Brain pericyte (primary cell): ENCODE data around the gene RALGPS1.

ENCODE experiments used
- DNase-seq: peaks from one replicate; pipeline ENCODE4 v3.0.0-alpha.2; 2012; ENCODE audit warnings: low read depth, low spot score

The RALGPS1 gene

GRCh38 chr9:127096208-127096607 lies 181.6 kb downstream of the RALGPS1 start:
- no peak for DNase-seq

DNA sequence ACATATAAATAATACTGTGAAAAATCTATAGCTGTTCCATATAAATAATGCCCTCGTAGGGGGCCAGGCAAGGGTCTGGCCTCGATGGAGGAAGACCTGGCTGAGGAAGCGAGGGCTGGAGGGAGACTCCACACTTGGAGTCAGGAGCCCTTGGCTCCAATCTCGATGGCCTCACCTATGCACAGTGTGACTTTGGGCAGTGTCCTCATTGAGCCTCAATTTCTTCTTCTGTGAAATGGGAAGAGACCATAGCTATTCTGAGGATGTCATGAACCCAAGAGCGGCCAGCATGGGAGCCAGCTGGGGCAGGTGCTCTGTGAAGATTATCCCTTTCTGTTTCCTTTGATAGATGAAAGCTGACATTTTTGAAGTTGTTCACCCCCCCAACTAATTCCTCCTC lies 183.1 kb downstream of the RALGPS1 start:
- DNase-seq, result no peak

DNA sequence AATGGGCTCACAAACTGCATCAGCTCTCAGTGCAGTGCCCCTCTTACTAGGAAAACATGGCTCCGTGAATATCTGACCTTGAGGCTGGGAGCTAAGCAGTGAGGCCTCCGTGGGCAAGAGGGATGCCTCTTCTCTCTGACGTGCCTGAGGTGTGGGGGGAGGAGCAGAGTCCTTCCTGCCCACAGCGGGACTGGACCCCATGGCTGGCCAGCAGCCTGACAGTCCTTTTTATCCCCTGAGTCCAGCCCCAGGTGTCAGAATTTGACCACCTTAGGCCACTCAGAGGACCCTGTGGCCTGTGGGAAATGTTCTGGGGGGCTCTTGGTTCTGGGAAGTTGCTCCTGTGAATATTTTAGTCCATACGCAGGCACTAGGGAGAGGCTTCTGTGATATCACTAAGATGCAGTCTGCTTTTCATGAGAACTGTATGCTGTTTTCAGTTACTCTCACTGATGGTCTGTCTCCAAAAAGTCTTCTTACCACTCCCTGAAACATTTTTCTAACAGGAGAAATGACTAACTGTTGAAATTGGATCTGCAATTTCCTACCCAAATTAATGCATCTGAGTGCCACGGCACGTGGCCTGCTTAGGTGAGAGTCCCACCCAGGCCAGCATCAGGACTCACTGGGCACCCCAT lies 184.5 kb downstream of the RALGPS1 start:
- DNase-seq, result no peak

- no peak for DNase-seq
Observed at GRCh38 chr9:127099664-127100063, 185.1 kb downstream of the RALGPS1 start.

DNA sequence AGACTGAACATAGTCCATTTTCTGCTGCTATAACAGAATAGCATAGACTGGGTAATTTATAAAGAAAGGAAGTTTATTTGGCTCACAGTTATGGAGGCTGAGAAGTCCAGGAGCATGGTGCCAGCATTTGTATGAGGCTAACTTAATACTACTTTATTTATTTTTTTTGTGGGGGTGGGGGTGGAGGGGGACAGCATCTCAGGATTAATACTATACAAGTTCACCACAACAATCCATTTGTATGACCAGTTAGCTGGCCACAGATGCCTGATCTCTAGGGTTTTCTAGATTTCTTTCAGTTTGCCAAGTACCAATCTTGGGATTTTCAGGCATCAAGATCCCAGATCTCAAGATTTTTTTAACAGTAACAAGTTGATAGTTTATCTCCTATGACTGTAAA lies 187.6 kb downstream of the RALGPS1 start:
- DNase-seq, result no peak

DNA sequence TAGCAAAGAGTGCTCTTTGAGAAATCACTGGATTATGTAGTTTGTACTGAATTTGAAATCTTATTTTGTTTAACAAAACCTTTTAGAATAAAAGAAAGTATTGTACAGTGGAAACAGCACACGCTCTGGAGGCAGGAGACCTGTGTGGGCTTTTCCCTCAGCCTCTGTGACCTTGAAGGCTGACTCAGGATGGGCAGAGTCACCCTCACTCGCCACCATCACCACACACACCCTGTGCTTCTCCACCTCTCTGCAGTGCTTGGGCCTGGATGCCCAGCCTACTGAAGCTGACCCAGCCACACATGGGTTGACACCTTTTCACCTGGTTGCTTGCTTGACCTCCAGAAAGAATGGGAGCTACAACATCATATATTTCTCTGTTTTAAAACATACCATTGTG lies 188.2 kb downstream of the RALGPS1 start:
- no peak for DNase-seq

- no peak for DNase-seq
Observed at GRCh38 chr9:127104581-127105311, 190.2 kb downstream of the RALGPS1 start.

DNA sequence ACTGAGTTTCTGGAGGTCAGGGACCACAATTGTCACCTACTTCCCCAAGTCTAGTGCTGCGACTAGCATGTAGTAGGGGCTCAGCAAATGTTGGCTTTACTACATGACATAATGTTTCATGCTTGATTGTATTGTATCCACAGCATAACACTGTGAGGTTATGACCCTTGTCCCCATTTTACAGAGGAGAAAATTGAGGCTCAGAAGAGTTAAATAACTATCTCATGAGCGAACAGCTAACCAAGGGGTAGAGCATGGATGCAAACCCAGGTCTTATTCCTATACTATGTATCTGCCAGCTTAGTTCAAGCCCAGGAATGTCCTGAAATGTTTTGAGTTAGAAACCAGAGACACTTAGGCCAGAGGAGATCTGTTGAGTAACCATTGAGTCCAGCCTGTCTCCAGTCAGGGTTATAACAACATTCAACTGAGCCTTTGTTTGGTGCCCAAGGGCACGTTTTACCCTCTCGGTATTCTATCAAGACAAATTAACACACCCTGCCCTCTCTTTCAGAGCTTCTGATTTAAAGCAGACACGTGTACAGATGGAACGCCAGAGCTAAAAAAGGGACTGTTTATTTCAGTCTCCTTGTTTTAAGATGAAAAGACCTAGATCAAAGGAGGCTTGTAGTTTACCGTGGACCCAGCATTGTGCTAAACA lies 191.4 kb downstream of the RALGPS1 start:
- DNase-seq, result no peak

GRCh38 chr9:127106466-127106855 lies 191.9 kb downstream of the RALGPS1 start:
- no peak for DNase-seq

GRCh38 chr9:127107171-127107928 lies 192.8 kb downstream of the RALGPS1 start:
- no peak for DNase-seq

DNA sequence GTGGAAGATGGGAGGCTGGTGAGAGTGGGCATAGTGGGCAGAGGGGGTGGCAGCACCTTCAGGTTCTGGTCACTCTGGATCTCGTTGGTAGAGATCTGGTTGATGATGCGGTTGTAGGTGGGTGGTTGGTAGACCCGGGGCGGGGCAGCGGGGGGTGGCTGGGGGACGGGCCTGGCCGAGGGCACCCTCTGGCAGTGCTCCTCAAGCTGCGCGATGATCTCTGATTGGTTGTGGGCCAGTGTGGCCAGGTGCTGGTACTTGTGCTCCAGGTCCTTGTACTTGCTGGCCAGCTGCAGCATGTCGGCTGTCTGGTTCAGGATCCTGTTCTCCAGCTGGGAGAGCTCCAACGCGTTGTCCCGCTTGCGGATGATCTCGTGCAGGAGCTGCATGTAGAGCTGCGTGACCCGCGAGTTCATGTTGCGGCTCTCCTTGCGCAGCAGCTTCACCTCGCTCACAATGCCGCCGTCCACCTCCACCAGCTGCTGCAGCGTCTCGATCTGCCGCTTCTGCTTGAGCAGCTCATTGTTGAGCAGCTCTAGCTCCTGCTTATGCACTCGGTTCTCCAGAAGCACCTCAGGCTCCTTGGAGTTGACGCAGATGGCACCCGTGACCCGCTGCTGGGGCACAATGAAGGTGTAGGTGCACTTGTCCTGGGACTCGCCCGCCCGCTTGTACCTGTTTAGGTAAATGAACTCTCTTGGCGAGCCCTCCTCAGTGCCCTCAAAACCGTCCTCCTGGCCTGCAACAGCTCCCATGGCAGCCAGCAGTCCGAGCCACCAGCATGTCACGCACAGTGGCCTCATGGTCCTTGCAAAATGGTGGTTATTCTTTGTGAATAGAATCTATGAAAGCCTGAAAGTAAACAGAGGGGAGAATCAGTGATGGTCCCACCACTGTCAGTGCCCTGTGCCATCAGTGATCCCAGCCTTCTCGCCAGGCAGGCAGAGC lies 193.6 kb downstream of the RALGPS1 start:
- no peak for DNase-seq

DNA sequence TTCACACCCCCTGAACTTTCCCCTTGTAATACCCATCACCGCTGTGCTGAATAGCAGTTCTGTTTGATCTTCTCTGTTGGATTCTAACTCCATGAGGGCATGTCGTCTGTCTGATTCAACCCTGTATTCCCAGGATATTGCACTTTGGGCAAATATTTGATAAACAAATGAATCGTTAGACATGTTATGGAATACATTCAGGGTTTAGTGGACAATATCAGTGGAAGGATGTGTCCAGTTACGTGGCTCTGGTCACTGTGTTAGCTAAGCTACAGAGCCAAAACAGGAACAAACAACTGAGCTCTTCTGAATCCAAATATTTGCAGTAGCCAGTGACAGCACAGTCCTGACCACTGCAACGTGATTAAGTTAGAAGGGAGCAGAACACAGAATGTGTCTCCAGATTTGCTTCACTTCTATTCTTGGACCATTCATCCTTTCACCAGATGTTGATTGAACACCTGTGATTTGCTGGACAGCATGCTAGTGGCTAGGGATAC lies 194.7 kb downstream of the RALGPS1 start:
- no peak for DNase-seq

- DNase-seq, result no peak
Observed at GRCh38 chr9:127112056-127112455, 197.5 kb downstream of the RALGPS1 start.

GRCh38 chr9:127112735-127113161 lies 198.2 kb downstream of the RALGPS1 start:
- no peak for DNase-seq

- DNase-seq, result no peak
Observed at GRCh38 chr9:127113191-127113972, 198.8 kb downstream of the RALGPS1 start.

DNA sequence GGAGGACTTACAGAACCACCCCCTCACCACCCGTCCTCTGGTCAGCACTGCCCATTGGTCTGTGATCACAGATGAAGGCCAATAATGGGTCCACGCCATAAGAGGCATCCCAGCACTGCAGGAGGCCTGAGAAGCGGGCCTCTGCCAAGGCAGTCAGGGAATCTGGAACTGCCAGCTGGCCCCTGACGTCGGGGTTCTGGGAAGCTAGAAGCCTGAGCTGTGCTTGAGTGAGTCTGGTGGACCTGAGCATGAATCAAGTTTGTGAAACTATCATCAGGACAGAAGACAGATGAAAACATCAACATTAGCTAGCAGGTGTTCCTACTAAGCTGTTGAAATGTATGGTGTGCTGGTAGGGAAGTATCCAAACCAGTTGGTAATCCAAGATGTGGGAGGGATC lies 200.0 kb downstream of the RALGPS1 start:
- DNase-seq, result no peak

DNA sequence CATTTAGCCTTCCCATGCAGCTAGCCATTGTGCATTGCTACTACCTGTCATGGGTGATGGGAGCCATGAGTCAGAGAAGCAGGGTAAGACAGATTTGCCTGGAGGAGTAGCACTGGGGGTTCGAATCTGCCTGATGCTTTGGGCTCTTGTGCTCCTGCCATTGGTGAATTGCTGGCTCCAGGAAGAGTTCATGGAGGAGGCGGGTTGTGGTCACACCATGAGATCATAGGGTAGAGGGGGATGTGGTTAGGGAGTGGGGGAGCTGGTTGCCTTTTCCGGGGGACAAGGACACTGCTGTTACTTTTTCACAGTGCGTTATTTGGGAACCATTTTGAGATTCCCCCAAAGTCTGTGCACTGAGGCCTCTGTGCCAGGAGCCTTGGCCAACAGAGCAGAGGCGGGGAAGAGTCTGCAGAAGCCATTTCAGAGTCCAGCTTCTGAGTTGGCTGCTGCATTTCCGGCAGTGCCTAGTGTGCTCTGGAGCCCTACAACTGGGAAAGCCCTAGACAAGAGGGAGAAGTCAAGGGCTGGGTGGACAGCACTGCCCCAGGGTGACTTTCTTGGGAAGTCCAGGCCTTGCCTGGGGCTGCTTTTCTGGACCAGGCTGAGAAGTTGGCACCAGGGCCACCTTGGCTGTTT lies 201.6 kb downstream of the RALGPS1 start:
- no peak for DNase-seq

DNA sequence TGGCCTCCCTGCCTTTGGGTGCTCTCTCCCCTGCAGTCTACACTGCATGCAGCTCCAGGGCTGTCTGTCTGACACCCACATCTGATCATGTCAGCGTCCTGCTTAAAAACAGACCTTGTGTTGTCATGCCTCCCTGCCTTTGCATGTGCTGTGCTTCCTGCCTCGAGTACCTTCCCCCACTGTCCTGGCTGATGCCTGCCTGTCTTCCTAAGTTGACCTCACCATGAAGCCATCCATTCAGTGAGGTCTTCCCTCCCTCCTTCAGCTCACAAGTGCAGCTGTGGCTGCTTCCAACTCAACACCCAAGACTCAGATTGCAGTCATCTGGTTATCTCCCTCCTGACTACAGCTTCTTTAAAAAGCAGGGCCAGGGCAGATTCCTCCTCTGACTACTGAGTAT lies 202.4 kb downstream of the RALGPS1 start:
- no peak for DNase-seq

GRCh38 chr9:127117801-127118200 lies 203.2 kb downstream of the RALGPS1 start:
- DNase-seq, result no peak
